Measurements from ENCODE around the gene DCAKD.

DCAKD gene

GRCh38 chr17:45051060-45051719 lies at the start of gene DCAKD:
DCAKD (minus strand) TSS chr17:45051632; CDS start chr17:45034885, 16,747 bp downstream.
- DNase-seq, result peak; percentile 87

- DNase-seq, result no peak
Observed at GRCh38 chr17:45098869-45099616, 47.6 kb upstream of the DCAKD start.

GRCh38 chr17:45098081-45098868 lies 46.8 kb upstream of the DCAKD start:
- no peak for DNase-seq

- DNase-seq, result no peak
Observed at GRCh38 chr17:45096926-45097325, 45.5 kb upstream of the DCAKD start.

- DNase-seq, result no peak
Observed at GRCh38 chr17:45096141-45096540, 44.7 kb upstream of the DCAKD start.

- no peak for DNase-seq
Observed at GRCh38 chr17:45093444-45094110, 42.1 kb upstream of the DCAKD start.

- peak; percentile 69 for DNase-seq
Observed at GRCh38 chr17:45092911-45093430, 41.5 kb upstream of the DCAKD start.

GRCh38 chr17:45091778-45092425 lies 40.5 kb upstream of the DCAKD start:
- DNase-seq, result no peak

GRCh38 chr17:45090711-45091110 lies 39.3 kb upstream of the DCAKD start:
- no peak for DNase-seq

GRCh38 chr17:45088741-45089140 lies 37.3 kb upstream of the DCAKD start:
- DNase-seq, result no peak

GRCh38 chr17:45087978-45088377 lies 36.5 kb upstream of the DCAKD start:
- no peak for DNase-seq

- no peak for DNase-seq
Observed at GRCh38 chr17:45087504-45087975, 36.1 kb upstream of the DCAKD start.

- no peak for DNase-seq
Observed at GRCh38 chr17:45086865-45087503, 35.6 kb upstream of the DCAKD start.

- no peak for DNase-seq
Observed at GRCh38 chr17:45086391-45086790, 35.0 kb upstream of the DCAKD start.

GRCh38 chr17:45081047-45081703 lies 29.7 kb upstream of the DCAKD start:
- DNase-seq, result no peak

- DNase-seq, result no peak
Observed at GRCh38 chr17:45077643-45078042, 26.2 kb upstream of the DCAKD start.

GRCh38 chr17:45073414-45074070 lies 22.1 kb upstream of the DCAKD start:
- no peak for DNase-seq

GRCh38 chr17:45070809-45071208 lies 19.4 kb upstream of the DCAKD start:
- no peak for DNase-seq

- no peak for DNase-seq
Observed at GRCh38 chr17:45070001-45070400, 18.6 kb upstream of the DCAKD start.

GRCh38 chr17:45067637-45068036 lies 16.2 kb upstream of the DCAKD start:
- no peak for DNase-seq

- no peak for DNase-seq
Observed at GRCh38 chr17:45063198-45063597, 11.8 kb upstream of the DCAKD start.
